B cell (primary cell): ENCODE data around the gene CHRNA7.

ENCODE experiments used
- CTCF ChIP-seq: fragments of 200-600 bp; IDR thresholded peaks from one replicate; pipeline ENCODE4 v1.8.0; 2022; ENCODE audit warnings: antibody characterized with exemption, mild to moderate bottlenecking
- EZH2 ChIP-seq: IDR thresholded peaks from 2 replicates; pipeline ENCODE4 v1.6.1; 2012; ENCODE audit warnings: borderline replicate concordance, low read depth, mild to moderate bottlenecking, moderate library complexity, low read length; ENCODE audit not compliant: insufficient read depth, poor library complexity, severe bottlenecking

GRCh38 chr15:32096213-32096612, 65.9 kb downstream of the CHRNA7 start:
- TF ChIP-seq CTCF, result no peak
- no peak for TF ChIP-seq EZH2
